ENCODE measurements around the gene FGFR2. TPM values are rescaled to one million over a fixed set of nuclear protein-coding genes. Genes with fewer than 3 reads are reported as not detected.

FGFR2 gene
- total and polyA plus RNA-seq, 4 donors: 11.4 to 69.9 (median 31.9) TPM

DNA sequence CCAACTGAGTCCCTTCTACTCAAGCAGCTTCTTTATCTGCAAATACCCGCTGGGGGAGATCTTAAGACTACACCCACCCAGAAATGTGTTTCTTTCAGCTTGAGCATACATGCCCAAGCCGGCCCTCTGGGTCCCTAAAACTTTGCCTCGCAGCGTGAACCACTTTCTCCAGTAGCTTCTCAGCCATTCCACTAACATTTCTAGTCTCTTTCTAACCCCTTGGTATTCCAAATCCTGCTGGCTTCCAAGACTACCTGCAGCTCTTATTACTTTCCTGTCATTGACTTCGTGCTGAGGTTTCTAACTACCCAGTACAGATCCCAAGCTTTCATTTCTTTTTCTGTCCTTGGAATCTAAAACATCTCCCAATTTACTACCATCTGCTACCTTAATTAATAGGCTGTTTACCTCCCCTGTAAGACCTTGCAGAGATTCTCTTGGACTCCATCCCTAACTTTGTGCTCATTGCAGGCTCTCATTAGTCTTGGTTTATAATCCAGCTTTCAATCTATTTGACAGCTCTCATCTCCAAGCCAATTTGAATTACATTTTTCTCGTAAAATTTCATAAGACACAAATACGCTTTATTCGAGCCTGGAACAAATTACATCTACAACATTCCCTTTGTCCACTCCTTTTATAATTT is 153.6 kb downstream of the FGFR2 start:
- Histone ChIP-seq H3K36me3 (ENCODE audit: control insufficient read depth in 4 of 4, insufficient read depth in 3 of 4, low read depth in 1 of 4, low read length in 3 of 4) (no peaks in the 10 kb centered on the region), H3K9me3 (ENCODE audit: control insufficient read depth in 4 of 4, low read length in 3 of 4) (no peaks in the 10 kb centered on the region), H3K27me3 (ENCODE audit: control insufficient read depth in 4 of 4, insufficient read depth in 4 of 4, low read length in 3 of 4) (no peaks in the 10 kb centered on the region), H3K9ac (ENCODE audit: low read depth in 1 of 2, low read length in 2 of 2) (no peak overlapping the region), H3K4me1 (ENCODE audit: control insufficient read depth in 4 of 4, insufficient read depth in 4 of 4, low read length in 3 of 4) (no peaks in the 10 kb centered on the region), H3K4me3 (ENCODE audit: low read depth in 1 of 3, low read length in 3 of 3) (no peak overlapping the region), H3K27ac (ENCODE audit: low read depth in 1 of 2, low read length in 2 of 2) (no peak overlapping the region)
- no peak for DNase-seq (ENCODE audit: low spot score)
- TF ChIP-seq TAF1 (conservative IDR thresholded peaks at IDR 0.05) (no peak), FOXA2 (IDR thresholded peaks at IDR 0.05) (no peak), RXRA (IDR thresholded peaks at IDR 0.05) (no peak), HNF4G (IDR thresholded peaks at IDR 0.05) (no peak), FOXA1 (IDR thresholded peaks at IDR 0.05) (no peak), GABPA (IDR thresholded peaks at IDR 0.05 in 1 of 2, conservative IDR thresholded peaks at IDR 0.05 in 1 of 2) (no peak), RAD21 (IDR thresholded peaks at IDR 0.05) (no peak), NR2F2 (IDR thresholded peaks at IDR 0.05) (no peak), JUND (IDR thresholded peaks at IDR 0.05) (no peak), SP1 (IDR thresholded peaks at IDR 0.05) (no peak), YY1 (IDR thresholded peaks at IDR 0.05) (no peak), EGR1 (IDR thresholded peaks at IDR 0.05; ENCODE audit: low read depth in 2 of 2) (no peak), HNF4A (conservative IDR thresholded peaks at IDR 0.05) (no peak)
- TF ChIP-seq, protein P1, sequence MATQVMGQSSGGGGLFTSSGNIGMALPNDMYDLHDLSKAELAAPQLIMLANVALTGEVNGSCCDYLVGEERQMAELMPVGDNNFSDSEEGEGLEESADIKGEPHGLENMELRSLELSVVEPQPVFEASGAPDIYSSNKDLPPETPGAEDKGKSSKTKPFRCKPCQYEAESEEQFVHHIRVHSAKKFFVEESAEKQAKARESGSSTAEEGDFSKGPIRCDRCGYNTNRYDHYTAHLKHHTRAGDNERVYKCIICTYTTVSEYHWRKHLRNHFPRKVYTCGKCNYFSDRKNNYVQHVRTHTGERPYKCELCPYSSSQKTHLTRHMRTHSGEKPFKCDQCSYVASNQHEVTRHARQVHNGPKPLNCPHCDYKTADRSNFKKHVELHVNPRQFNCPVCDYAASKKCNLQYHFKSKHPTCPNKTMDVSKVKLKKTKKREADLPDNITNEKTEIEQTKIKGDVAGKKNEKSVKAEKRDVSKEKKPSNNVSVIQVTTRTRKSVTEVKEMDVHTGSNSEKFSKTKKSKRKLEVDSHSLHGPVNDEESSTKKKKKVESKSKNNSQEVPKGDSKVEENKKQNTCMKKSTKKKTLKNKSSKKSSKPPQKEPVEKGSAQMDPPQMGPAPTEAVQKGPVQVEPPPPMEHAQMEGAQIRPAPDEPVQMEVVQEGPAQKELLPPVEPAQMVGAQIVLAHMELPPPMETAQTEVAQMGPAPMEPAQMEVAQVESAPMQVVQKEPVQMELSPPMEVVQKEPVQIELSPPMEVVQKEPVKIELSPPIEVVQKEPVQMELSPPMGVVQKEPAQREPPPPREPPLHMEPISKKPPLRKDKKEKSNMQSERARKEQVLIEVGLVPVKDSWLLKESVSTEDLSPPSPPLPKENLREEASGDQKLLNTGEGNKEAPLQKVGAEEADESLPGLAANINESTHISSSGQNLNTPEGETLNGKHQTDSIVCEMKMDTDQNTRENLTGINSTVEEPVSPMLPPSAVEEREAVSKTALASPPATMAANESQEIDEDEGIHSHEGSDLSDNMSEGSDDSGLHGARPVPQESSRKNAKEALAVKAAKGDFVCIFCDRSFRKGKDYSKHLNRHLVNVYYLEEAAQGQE (IDR thresholded peaks at IDR 0.05): no peak
- TF ChIP-seq, protein P2, sequence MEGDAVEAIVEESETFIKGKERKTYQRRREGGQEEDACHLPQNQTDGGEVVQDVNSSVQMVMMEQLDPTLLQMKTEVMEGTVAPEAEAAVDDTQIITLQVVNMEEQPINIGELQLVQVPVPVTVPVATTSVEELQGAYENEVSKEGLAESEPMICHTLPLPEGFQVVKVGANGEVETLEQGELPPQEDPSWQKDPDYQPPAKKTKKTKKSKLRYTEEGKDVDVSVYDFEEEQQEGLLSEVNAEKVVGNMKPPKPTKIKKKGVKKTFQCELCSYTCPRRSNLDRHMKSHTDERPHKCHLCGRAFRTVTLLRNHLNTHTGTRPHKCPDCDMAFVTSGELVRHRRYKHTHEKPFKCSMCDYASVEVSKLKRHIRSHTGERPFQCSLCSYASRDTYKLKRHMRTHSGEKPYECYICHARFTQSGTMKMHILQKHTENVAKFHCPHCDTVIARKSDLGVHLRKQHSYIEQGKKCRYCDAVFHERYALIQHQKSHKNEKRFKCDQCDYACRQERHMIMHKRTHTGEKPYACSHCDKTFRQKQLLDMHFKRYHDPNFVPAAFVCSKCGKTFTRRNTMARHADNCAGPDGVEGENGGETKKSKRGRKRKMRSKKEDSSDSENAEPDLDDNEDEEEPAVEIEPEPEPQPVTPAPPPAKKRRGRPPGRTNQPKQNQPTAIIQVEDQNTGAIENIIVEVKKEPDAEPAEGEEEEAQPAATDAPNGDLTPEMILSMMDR (IDR thresholded peaks at IDR 0.05; ENCODE audit: low read depth, low read length, missing input control): no peak
- TF ChIP-seq, protein P3, sequence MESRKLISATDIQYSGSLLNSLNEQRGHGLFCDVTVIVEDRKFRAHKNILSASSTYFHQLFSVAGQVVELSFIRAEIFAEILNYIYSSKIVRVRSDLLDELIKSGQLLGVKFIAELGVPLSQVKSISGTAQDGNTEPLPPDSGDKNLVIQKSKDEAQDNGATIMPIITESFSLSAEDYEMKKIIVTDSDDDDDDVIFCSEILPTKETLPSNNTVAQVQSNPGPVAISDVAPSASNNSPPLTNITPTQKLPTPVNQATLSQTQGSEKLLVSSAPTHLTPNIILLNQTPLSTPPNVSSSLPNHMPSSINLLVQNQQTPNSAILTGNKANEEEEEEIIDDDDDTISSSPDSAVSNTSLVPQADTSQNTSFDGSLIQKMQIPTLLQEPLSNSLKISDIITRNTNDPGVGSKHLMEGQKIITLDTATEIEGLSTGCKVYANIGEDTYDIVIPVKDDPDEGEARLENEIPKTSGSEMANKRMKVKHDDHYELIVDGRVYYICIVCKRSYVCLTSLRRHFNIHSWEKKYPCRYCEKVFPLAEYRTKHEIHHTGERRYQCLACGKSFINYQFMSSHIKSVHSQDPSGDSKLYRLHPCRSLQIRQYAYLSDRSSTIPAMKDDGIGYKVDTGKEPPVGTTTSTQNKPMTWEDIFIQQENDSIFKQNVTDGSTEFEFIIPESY (IDR thresholded peaks at IDR 0.05): no peak
- TF ChIP-seq, protein P4, sequence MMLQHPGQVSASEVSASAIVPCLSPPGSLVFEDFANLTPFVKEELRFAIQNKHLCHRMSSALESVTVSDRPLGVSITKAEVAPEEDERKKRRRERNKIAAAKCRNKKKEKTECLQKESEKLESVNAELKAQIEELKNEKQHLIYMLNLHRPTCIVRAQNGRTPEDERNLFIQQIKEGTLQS (IDR thresholded peaks at IDR 0.05): no peak
- TF ChIP-seq, protein P5, sequence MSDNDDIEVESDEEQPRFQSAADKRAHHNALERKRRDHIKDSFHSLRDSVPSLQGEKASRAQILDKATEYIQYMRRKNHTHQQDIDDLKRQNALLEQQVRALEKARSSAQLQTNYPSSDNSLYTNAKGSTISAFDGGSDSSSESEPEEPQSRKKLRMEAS (IDR thresholded peaks at IDR 0.05): no peak
- WGBS: 86% methylated on average over 8 of the region's 8 CpGs

Data from liver (tissue), 9 donors.